ENCODE measurements around the gene SDHA. TPM values are rescaled to one million over a fixed set of nuclear protein-coding genes. Genes with fewer than 3 reads are reported as not detected.

SDHA gene
- total RNA-seq, 4 donors from 2014 or later = 59.9 to 70.4 (median 67.8) TPM

- no peak for TF ChIP-seq CTCF (IDR thresholded peaks at IDR 0.05)
- TF ChIP-seq POLR2A (IDR thresholded peaks at IDR 0.05) = no peak
- DNase-seq (ENCODE audit: low spot score in 2 of 2) = peak in 1 of 2 donors; percentile 53
- intact Hi-C loops (cut with DNase I; ENCODE audit: low total_unique reads) = no loop called here
- WGBS, 2 donors = 56 to 63% methylated on average over 16 of the region's 16 CpGs
- no peak overlapping the region for H3K4me3 ChIP-seq (ENCODE audit: low read depth, poor library complexity, severe bottlenecking)
Measured at GRCh38 chr5:190366-191035, 27.6 kb upstream of the SDHA start.

GRCh38 chr5:191036-191948 lies 26.8 kb upstream of the SDHA start, which contains the start of gene LRRC14B:
Gene LRRC14B (plus strand): TSS chr5:191495. CDS start chr5:191539, 44 bp downstream.
- intact Hi-C loops (cut with DNase I; ENCODE audit: low total_unique reads) = no loop called here
- TF ChIP-seq CTCF (IDR thresholded peaks at IDR 0.05) (no peak), POLR2A (IDR thresholded peaks at IDR 0.05) (no peak)
- DNase-seq (ENCODE audit: low spot score in 2 of 2) = no peak
- 16 to 20% methylated on average over 23 to 51 of the region's 56 CpGs for WGBS, 2 donors
- no peak within 1 kb of the TSS for H3K4me3 ChIP-seq (ENCODE audit: low read depth, poor library complexity, severe bottlenecking)

GRCh38 chr5:191949-192690 lies 26.0 kb upstream of the SDHA start:
- TF ChIP-seq CTCF (IDR thresholded peaks at IDR 0.05) (no peak), POLR2A (IDR thresholded peaks at IDR 0.05) (no peak)
- 83 to 90% methylated on average over 40 to 46 of the region's 46 CpGs for WGBS, 2 donors
- intact Hi-C loops (cut with DNase I; ENCODE audit: low total_unique reads) = no loop called here
- no peak overlapping the region for H3K4me3 ChIP-seq (ENCODE audit: low read depth, poor library complexity, severe bottlenecking)
- no peak for DNase-seq (ENCODE audit: low spot score in 2 of 2)

GRCh38 chr5:192691-192969 lies 25.5 kb upstream of the SDHA start:
- TF ChIP-seq CTCF (IDR thresholded peaks at IDR 0.05) (no peak), POLR2A (IDR thresholded peaks at IDR 0.05) (no peak)
- 78 to 81% methylated on average over 9 of the region's 9 CpGs for WGBS, 2 donors
- no peak overlapping the region for H3K4me3 ChIP-seq (ENCODE audit: low read depth, poor library complexity, severe bottlenecking)
- DNase-seq (ENCODE audit: low spot score in 2 of 2) = no peak
- intact Hi-C loops (cut with DNase I; ENCODE audit: low total_unique reads) = no loop called here

GRCh38 chr5:192970-193831 lies 24.9 kb upstream of the SDHA start:
- TF ChIP-seq CTCF (IDR thresholded peaks at IDR 0.05) (no peak), POLR2A (IDR thresholded peaks at IDR 0.05) (no peak)
- no peak for DNase-seq (ENCODE audit: low spot score in 2 of 2)
- H3K4me3 ChIP-seq (ENCODE audit: low read depth, poor library complexity, severe bottlenecking) = no peak overlapping the region
- intact Hi-C loops (cut with DNase I; ENCODE audit: low total_unique reads) = no loop called here
- 91 to 94% methylated on average over 14 to 17 of the region's 17 CpGs for WGBS, 2 donors

Data from lower leg skin (tissue), 4 donors.